Fibroblast of mammary gland (primary cell): ENCODE measurements around the gene RPA1.
A peak's percentile ranks its signal among the peaks of the same experiment; 100 is the strongest.

Experiments used
- DNase-seq: peaks from one replicate; pipeline ENCODE4 v3.0.0-alpha.2; 2010; ENCODE audit warnings: low read depth
- H3K4me3 ChIP-seq: 2 replicates; pipeline ENCODE4 v1.5.1; 2011; ENCODE audit warnings: low read depth, mild to moderate bottlenecking, low read length, moderate library complexity; ENCODE audit not compliant: control insufficient read depth
- TF ChIP-seq, protein P1 (sequence below): conservative IDR thresholded peaks from 2 replicates; pipeline ENCODE4 v1.5.1; 2011; ENCODE audit warnings: low read depth, low read length, inconsistent platforms; ENCODE audit not compliant: control insufficient read depth, insufficient read depth

RPA1 gene

DNA sequence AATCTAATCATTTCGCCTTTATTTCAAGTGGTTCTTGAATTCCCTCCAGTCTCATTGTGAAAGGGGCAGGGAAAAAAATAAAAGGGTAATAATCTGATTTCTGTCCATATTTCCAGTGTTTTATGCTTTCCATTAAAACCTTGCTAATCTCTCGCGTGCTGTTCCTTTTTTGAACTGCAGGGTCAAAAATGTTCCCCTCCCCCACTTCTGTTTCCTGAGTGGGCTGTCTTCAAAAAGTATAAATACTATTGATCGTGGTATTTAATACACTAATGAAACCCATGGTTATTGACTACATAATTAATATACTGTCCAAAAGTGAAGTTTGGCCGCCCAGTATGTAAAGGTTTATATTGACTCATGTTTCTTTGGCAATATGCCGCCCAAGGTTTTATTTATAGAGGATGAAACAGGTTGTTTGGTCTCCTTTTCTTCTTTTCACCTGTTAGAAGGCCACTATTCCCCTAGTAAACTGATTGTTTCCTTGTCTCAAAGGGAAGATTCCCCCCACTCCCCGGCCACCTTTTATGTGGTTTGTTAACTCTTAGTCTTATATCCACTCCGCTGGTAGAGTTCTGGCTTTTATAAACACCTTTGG lies 69.7 kb downstream of the RPA1 start:
- TF ChIP-seq, protein P1, sequence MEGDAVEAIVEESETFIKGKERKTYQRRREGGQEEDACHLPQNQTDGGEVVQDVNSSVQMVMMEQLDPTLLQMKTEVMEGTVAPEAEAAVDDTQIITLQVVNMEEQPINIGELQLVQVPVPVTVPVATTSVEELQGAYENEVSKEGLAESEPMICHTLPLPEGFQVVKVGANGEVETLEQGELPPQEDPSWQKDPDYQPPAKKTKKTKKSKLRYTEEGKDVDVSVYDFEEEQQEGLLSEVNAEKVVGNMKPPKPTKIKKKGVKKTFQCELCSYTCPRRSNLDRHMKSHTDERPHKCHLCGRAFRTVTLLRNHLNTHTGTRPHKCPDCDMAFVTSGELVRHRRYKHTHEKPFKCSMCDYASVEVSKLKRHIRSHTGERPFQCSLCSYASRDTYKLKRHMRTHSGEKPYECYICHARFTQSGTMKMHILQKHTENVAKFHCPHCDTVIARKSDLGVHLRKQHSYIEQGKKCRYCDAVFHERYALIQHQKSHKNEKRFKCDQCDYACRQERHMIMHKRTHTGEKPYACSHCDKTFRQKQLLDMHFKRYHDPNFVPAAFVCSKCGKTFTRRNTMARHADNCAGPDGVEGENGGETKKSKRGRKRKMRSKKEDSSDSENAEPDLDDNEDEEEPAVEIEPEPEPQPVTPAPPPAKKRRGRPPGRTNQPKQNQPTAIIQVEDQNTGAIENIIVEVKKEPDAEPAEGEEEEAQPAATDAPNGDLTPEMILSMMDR, result peak; percentile 31
- H3K4me3 ChIP-seq, result no peak overlapping the region
- DNase-seq, result no peak

DNA sequence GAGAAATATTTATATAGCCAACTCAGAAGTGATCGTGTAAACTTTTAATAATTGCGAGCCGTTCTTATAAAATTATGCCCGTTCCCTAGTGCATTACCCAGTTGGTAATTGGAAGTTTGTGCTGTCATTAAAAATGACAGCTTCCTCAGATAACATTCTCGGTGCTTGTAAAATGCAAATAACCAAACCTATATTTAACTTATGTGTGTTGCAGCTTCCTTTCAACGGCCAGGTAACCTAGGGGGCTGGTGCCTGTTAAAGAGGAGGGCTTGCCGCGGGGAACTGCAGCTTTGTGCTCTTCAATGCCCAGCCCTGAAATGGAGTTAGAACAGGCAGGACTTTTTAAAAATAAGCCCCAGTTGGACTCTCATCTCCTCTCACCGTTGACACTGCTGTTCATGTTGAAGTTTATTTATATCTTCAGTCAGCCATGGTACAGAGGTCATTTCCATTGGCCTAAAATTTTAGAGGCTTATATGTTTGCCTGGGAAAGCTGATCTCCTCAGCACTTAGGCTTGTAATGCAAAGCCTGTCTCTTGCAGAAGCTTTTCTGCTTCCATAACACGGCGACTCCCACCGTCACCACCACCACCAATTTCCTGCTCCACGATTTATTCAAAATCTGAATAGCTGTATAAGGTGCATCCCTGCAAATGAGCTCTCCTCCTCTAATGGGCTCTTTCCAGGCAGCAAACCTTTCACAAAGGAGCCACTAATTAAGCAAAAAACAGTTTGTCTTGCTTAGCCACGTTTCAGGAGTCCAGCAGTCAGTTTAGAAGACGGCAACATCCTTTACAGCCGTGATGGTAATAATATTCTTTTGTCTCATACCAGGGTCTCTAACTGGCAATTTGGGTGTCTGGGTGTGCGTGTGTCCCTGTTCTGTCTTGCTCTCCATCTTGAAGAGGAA lies 74.7 kb downstream of the RPA1 start:
- no peak overlapping the region for H3K4me3 ChIP-seq
- TF ChIP-seq, protein P1, result no peak
- DNase-seq, result no peak

DNA sequence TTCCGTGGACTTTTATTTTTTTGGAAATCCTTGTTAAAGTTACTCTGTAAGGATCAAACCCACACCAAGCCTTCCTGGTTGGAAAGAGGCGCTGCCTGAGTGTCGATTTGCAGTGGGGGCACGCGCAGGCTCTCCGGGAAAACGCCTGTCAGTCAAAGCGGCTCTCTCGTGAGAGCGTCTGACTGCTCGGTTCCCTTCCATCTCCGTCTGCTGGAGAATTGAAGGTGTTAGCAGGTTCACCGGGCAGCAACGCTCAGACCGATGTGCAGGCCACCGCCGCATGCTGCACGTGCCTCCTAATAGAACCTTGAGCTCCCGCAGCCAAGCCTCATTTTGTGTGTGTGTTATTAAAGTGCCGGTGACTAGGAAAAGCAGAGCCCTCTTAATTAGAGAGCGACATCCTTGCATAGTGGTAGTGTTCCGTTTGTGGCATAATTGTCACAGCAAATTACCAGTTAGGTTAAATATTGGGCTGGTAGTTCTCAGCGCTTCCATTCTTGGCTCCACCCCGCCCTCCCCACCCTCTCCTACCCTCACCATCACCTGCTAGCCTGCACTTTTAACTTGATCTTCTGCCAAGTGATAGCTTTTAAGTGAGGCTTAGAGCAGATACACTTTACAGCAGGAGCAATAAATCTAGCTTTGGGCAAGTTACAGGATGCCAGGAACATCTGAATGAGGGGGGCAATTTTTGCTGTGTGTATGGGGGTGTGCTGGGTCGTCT lies 75.5 kb downstream of the RPA1 start:
- no peak overlapping the region for H3K4me3 ChIP-seq
- TF ChIP-seq, protein P1, result no peak
- no peak for DNase-seq

DNA sequence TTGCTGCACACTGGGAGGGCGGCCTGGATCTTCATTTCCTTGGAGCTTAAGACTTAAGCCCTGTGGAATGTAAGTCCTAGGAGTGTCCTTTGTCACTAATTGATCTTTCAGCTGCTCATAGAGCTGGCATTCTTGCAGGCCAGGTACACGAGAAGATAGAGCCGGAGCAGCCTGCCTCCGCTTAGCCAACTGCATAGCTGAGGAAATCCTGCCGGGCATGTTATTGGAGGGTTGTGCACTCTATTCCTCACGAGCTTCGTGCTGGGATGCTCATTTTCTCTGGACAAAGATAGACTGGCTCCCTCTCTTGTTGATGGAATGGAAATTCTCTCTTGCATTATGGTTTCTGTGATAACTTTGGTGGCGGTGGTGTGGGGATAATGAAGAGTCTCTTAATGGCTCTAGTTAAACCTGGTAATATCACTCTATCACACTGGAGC lies 76.9 kb downstream of the RPA1 start:
- DNase-seq, result no peak
- H3K4me3 ChIP-seq, result no peak overlapping the region
- TF ChIP-seq, protein P1, result no peak

DNA sequence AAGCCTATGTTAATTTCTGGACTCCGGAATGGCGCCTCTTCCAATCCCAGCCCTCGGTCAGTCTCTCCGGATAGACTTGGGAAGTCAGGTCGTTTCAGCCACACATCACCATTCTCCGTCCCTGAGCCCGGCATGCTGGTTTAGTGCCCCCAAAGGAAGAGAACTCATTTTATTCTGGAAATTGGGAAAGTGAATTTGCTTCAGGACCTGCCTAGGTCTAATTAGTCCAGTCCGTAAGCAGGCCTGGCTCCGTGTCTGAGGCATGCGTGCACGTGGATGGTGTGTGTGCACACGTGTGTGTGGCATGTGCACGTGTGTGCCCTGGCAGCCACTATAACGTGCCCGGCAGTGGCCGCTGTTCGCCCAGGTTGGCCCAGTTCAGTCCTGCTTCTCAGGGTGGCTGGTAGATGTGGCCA lies 77.4 kb downstream of the RPA1 start:
- H3K4me3 ChIP-seq, result no peak overlapping the region
- DNase-seq, result no peak

More for the DNA sequence above, 77.4 kb downstream of the RPA1 start:
- TF ChIP-seq, protein P1, result no peak
